ENCODE measurements around the gene SFTPB.

Gene SFTPB

DNA sequence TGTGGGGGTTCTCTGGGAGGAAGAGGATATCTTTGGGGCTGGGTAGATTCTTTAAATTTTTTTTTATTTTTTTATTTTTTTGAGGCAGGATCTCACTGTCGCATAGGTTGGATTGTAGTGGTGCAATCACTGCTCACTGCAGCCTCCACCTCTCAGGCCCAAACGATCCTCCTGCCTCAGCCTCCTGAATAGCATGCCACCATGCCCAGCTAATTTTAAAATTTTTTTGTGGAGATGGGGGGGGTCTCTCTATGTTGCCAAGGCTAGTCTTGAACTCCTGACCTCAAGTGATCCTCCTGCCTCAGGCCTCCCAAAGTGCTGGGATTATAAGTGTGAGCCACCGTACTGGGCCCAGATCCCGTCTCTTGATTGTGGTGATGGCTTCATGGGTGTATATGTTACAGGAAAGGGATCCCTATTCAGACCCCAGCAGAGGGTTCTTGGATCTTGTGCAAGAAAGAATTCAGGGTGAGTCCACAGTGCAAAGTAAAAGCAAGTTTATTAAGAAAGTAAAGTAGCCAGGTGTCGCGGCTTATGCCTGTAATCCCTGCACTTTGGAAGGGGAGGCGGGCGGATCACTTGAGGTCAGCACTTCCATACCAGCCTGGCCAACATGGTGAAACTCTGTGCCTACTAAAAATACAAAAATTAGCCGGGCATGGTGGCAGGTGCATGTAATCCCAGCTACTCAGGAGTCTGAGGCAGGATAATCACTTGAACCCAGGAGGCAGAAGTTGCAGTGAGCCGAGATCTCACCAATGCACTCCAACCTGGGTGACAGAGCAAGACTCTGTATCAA is 54.1 kb downstream of the SFTPB start:
- DNase-seq (ENCODE audit: low read depth in 2 of 2): no peak

DNA sequence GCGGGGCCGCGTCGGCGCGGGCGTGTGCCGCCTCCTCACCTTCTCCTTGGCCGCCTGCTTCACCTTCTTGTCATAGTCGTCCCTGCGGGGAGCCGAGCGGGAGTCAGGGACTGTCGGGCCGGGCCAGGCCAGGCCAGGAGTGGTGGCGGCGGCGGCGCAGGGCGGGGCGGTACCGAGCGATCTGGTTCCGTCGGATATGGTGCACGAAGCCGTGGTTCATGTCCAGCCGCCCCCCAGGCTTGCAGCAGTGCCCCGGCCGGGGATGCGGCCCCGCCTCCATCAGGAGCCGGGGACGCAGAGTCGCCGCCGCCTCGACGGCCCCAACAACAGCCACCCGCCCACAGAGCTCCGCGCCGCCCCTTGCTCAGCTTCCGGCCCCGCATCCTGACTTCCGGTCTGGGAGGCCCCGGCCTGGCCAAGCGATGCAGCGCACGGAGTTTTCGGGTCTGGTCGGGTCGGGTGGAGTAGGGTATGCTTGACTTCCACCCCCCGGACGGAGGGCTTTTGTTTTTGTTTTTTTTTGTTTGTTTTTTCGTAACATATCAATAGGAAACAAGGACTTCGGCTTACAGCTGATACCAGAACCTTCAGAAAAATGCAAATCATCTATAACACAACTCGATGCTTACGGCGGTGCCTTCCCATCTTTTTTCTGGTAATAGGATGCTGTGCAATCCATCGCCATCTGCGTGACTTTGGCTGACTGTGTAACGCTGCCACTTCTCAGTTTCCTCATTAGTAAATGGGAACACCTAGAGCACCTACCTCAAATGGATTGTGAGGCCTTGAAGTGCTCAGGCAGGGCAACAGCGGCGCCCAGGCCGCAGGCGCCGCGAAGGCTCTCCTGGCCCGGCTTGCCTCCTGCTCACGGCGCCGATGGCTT is 56.1 kb downstream of the SFTPB start, which contains the start of gene C2orf68:
Gene C2orf68 (minus strand): TSS at position 362 of the 883 bp plus-strand sequence. CDS start 82 bp downstream, at position 280.
- DNase-seq (ENCODE audit: low read depth in 2 of 2): peak; percentile 87 to 88

DNA sequence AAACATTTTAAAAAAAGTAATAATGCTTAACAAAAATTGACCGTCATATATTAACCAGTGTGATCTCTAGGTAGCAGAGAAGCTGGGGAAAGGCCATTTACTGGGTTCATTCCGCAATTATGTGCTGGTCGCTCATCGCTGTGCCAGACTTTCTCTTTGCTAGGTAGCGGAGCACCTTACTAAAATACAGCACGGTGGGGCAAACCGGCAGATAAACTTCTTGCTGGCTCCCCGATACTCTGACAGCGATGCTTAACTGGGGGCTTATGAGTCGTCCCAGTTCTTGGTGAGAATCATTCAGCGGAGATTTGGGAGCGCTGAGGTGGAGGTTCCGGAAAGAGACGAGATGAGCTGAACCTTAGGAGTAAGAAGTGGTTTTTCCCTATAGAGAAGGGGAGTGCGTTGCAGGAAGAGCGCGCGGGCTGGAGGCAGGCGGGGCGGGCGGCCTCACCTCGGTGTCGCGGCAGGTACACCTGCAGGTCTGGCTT is 56.7 kb downstream of the SFTPB start:
- DNase-seq (ENCODE audit: low read depth in 2 of 2): no peak
